Measurements from ENCODE around the gene RALB. TPM values are rescaled to one million over a fixed set of nuclear protein-coding genes. Genes with fewer than 3 reads are reported as not detected.

Gene RALB
- total and polyA plus RNA-seq, 2 of the 4 experiments (the other 2 are of a cell fraction) = 53.6 to 54.7 TPM

- Histone ChIP-seq H3K36me3 (ENCODE audit: control insufficient read depth, insufficient read depth, low read length) (no peaks in the 10 kb centered on the region), H3K27me3 (ENCODE audit: control insufficient read depth, insufficient read depth, low read length) (peaks cover 63% of the 10 kb centered on the region), H4K5ac (ENCODE audit: low read depth, low read length) (no peak overlapping the region), H3K23ac (ENCODE audit: low read depth, low read length) (no peak overlapping the region), H3K18ac (ENCODE audit: low read depth, low read length) (no peak overlapping the region), H3K4me1 (ENCODE audit: control insufficient read depth, insufficient read depth, low read length) (peaks cover 3% of the 10 kb centered on the region; the same call in 1 of the 2 replicates), H3K9me3 (ENCODE audit: control insufficient read depth, insufficient read depth, low read length) (no peaks in the 10 kb centered on the region), H2AFZ (replicated peaks; ENCODE audit: low read length, poor library complexity) (no peak overlapping the region), H3K4ac (ENCODE audit: low read depth, low read length) (no peak overlapping the region), H2BK120ac (ENCODE audit: low read depth, low read length) (no peak overlapping the region), H2BK15ac (ENCODE audit: low read depth, low read length) (no peak overlapping the region), H4K91ac (ENCODE audit: insufficient read depth, low read depth, low read length) (no peak overlapping the region), H2AK5ac (ENCODE audit: low read depth, low read length) (no peak overlapping the region), H2BK20ac (ENCODE audit: low read depth, low read length) (no peak overlapping the region), H3K4me3 (ENCODE audit: insufficient read depth, low read depth, low read length) (no peak overlapping the region), H4K8ac (ENCODE audit: low read depth in 2 of 2, low read length in 2 of 2) (no peak overlapping the region), H3K9ac (ENCODE audit: low read depth, low read length) (no peak overlapping the region), H3K79me1 (ENCODE audit: low read depth in 1 of 2, low read length in 2 of 2) (no peaks in the 10 kb centered on the region), H4K20me1 (ENCODE audit: insufficient read depth, low read length) (no peaks in the 10 kb centered on the region), H3K14ac (replicated peaks; ENCODE audit: low read depth, low read length) (no peak overlapping the region), H3K4me2 (ENCODE audit: low read depth, low read length) (no peak overlapping the region), H2BK5ac (ENCODE audit: low read depth, low read length, poor library complexity, severe bottlenecking) (no peak overlapping the region), H3K9me1 (ENCODE audit: insufficient read depth, low read length) (no peaks in the 10 kb centered on the region), H2AK9ac (replicated peaks; ENCODE audit: low read depth, low read length, poor library complexity) (no peak overlapping the region), H3K56ac (ENCODE audit: extremely low read depth, insufficient read depth, low read length) (no peak overlapping the region), H3K27ac (ENCODE audit: insufficient read depth, low read length) (no peak overlapping the region)
- 75% methylated on average over 3 of the region's 7 CpGs; no CpG with 5 or more reads in 1 of the 2 experiments for WGBS, 2 experiments (ENCODE audit: extremely low coverage in 2 of 2, insufficient read length in 1 of 2)
- TF ChIP-seq RCOR1 (IDR thresholded peaks at IDR 0.05; ENCODE audit: insufficient replicate concordance, low read length) = no peak
- BruUV-seq (replicated peaks) = no TSS peak
- intact Hi-C loops (cut with micrococcal nuclease) (no loop called here), in situ Hi-C loops (cut with MboI; ENCODE audit: low sequenced_read_pairs) (loop anchor here (25.0 kb wide), 1 partner anchor 487 kb away; no protein-coding TSS in a partner anchor), dilution Hi-C loops (cut with HindIII; ENCODE audit: low sequenced_read_pairs, unreplicated experiment) (no loop called here)
- ATAC-seq (ENCODE audit: low read depth) (no peak), DNase-seq (no peak)
- ChIA-PET POLR2A (ENCODE audit: unreplicated experiment) (no interaction called here), CTCF (no interaction called here)
Observed at GRCh38 chr2:120324933-120325332, 72.3 kb downstream of the RALB start.
